Limb (tissue), 2 donors: ENCODE results near the gene TRABD2B.

Experiments
- DNase-seq, 2 donors: peaks; one replicate each; pipeline ENCODE4 v3.0.0-alpha.2; 2016; ENCODE audit errors: extremely low spot score in 2 of 2

TRABD2B gene

GRCh38 chr1:47805018-47805417 lies 192.2 kb downstream of the TRABD2B start:
- DNase-seq = no peak

- no peak for DNase-seq
These were observed 193.2 kb downstream of the TRABD2B start for GRCh38 chr1:47803815-47804501.

DNA sequence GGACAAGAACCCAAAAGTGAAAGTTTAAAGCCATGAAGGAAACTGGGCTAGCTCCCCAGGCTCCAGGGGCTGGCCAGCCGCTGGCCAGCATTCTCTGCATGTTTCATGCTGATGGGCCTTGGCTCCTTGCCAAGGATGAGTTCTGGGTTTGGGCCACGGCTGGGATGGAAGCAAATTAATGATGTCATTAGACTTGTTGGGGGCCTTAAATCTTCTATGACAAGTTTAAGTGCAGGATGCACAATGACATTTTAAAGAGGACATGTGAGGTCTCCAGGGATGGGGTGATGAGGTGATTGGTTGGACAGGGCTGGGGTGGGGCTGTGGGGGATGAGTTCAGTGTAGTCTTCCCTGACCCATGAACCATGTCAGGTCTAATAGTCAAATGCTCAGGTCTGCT lies 199.6 kb downstream of the TRABD2B start:
- DNase-seq = no peak

DNA sequence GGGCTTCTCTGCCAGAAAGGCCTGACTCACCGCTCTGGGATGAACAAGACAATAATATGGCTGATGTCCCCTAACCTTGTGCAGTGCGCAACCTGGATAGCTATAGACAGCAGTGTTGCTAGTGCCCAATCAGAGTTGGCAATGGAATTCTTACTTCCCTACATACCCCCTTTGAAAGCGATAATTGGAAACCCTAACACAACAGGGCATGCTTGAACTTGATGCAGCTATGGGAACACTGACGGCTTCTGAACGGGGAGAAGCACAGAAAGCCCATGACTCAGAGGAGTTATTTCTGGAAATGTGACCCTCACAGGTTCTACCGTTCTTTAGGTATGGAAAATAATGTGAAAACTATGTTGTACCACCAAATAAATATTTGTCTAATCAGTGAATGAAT lies 200.6 kb downstream of the TRABD2B start:
- no peak for DNase-seq

- no peak for DNase-seq
These were observed 202.1 kb downstream of the TRABD2B start for GRCh38 chr1:47795102-47795501.

GRCh38 chr1:47794530-47794929 lies 202.7 kb downstream of the TRABD2B start:
- no peak for DNase-seq

- DNase-seq = no peak
These were observed 203.1 kb downstream of the TRABD2B start for GRCh38 chr1:47794081-47794480.

- no peak for DNase-seq
These were observed 203.6 kb downstream of the TRABD2B start for GRCh38 chr1:47793563-47793962.

- no peak for DNase-seq
These were observed 204.4 kb downstream of the TRABD2B start for GRCh38 chr1:47792779-47793178.

DNA sequence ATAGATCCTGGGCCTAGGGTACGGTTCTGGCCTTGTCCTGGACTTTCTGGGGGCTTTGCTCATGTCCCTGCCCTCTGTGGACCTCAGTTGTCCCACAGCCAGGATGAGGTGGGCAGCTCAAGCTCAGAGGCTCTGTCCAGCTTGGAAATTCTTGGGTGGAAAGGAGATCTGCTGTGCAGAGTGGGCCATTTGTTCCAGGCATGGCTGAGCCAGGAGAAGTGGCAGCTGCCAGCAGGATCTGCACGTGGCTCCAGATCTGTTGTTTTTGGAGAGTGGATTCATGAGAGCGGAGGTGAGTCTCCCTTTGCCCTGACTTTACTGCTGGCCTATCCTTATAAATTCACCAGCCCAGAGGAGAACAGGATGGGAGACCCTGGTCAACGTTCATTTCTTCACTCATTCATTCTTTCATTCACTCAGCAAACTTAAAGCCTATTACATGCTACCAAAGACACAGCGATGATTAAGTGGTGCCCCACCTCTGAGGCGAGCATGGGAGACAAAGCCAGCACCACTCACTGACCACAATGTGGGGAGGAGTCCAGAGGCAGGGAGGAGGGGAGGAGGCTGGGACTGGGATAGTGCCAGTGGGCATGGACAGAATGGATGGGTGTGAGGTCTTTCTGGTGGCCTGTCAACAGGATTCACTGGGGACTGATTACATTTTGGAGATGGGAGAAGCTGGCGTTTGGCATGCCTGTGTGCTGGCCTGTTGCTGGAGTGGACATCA lies 205.1 kb downstream of the TRABD2B start:
- DNase-seq = no peak

DNA sequence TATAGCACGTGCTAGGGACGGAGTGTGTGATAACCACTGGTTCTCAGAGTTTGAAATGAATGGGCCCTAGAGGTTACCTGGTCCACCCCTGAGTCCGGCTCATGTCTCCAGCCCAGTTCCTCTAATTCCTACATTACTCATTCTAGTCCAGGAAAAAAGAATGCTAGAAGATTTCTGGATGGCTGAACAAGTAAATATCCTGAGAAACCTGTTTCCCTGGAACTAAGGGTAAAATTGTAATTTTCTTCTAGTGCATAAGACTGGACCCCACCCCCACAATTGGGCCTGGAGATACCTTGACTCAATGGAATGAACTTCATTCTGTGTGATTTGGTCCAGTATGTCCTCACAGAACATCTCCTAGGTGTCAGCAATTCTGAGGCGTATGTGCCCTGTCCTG lies 208.4 kb downstream of the TRABD2B start:
- DNase-seq = no peak

- no peak for DNase-seq
These were observed 209.6 kb downstream of the TRABD2B start for GRCh38 chr1:47787560-47787959.

GRCh38 chr1:47786316-47786715 lies 210.9 kb downstream of the TRABD2B start:
- DNase-seq = no peak

- no peak for DNase-seq
These were observed 211.5 kb downstream of the TRABD2B start for GRCh38 chr1:47785561-47786271.

GRCh38 chr1:47785118-47785517 lies 212.1 kb downstream of the TRABD2B start:
- no peak for DNase-seq

- no peak for DNase-seq
These were observed 212.7 kb downstream of the TRABD2B start for GRCh38 chr1:47784497-47784822.

- DNase-seq = peak in 1 of 2 donors; percentile 54
These were observed 213.3 kb downstream of the TRABD2B start for GRCh38 chr1:47783638-47784496.

DNA sequence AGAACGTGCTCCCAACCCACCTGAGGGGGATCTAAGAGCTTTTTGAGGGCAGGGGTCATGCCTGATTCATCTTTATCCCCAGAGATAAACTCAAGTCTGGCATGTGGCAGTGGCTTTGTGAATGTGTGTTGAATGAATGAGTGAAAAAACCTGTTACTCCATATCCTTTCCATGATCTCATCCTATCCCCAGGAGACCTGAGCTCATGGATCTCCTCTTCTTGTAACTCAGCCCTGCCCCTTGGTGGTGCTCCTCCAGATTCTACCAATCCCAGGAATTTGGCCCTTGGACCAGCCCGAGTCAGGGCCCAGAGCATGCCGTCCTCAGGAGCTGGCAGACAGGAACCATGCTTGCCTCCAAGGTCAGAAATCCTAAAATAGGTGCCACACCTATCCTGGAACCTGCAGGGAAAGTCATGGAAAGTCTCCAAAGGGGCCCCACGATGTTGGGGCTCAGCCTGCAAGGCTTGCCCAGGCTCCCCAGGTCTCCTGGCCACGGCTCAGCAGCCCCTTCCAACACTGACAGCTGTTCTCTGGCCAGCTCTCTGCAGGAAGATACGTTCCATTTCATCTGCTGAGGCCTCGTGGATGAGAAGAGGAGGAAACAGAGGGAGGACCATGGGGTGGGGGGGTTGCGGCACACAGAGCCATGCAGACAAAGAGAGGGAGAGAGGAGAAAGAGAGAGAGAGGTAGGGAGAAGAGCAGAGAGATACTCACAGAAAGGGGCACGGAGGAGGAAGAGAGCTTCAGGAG lies 214.6 kb downstream of the TRABD2B start:
- DNase-seq = no peak

- no peak for DNase-seq
These were observed 215.8 kb downstream of the TRABD2B start for GRCh38 chr1:47781171-47781959.

- DNase-seq = no peak
These were observed 216.7 kb downstream of the TRABD2B start for GRCh38 chr1:47780469-47780995.
